Stimulated activated CD4-positive, alpha-beta T cell treated with anti-CD3 and anti-CD28 coated beads, TNF-alpha, amount 100 ng/mL, for 24 hours (primary cell): ENCODE results near the gene BCAS2.

ENCODE experiments used
- DNase-seq, 3 experiments: peaks; one replicate each; pipeline ENCODE4 v3.0.0-alpha.2; 2020; ENCODE audit warnings: low read depth in 3 of 3

Gene BCAS2

GRCh38 chr1:114559356-114559755 is 22.1 kb downstream of the BCAS2 start:
- DNase-seq = no peak

DNA sequence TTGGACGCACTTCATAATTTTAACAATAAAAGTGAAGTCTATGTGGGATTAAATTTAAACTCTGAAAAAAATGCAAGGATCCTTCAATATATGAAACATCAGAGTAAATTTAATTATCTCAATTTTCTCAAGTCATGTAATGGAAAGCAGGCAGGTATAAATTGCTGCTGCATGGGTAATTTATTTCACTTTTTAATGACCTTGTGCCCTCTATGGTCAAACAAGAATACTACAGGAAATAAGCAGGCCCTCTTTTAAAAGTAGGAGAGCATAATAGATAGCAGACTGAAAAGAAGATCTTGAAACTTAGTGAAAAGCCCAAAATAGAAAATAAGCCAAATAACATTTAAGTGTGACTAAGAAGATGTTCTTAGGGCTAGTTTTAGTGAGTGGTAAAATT is 22.9 kb downstream of the BCAS2 start:
- no peak for DNase-seq

DNA sequence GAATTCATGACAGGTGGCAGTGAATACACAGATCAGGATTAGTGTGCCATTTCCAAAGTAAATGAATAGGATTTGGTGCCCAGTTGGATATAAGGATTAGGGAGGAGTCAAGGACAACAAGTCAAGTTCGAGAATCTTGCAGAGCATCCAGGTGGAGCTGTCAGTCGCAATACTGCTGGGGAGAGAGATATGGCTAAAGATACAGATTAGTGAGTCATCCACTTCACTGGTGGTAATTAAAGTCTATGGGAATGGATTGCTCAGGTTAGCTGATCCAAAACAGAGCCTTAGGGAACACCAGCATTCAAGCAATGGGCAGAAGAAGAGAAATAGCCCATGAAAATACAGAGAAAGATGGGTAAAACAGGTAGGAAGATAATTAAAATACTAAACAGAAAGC is 26.8 kb downstream of the BCAS2 start:
- no peak for DNase-seq

DNA sequence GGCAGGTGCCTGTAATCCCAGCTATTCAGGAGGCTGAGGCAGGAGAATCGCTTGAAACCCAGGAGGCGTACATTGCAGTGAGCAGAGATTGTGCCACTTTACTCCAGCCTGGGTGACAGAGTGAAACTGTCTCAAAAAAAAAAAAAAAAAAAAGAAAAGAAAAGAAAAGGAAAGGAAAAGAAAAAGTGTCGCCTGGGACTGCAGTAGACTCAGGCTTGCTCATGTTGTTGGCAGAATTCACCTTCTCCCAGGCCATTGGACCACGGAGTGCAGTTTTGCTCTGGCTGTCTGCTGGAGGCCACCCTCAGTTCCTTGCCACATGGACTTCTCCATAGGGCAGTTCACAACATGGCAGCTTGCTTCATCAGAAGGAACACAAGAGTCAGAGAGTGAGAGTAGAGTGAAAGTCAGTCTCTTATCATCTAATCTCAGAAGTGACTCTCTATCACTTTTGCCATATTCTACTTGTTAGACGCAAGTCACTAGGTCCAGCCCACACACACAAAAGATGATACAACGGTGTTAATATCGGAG is 29.2 kb downstream of the BCAS2 start:
- DNase-seq = no peak

GRCh38 chr1:114551400-114551799 is 30.0 kb downstream of the BCAS2 start:
- DNase-seq = no peak

- DNase-seq = no peak
These were observed 31.1 kb downstream of the BCAS2 start for GRCh38 chr1:114550336-114550735.

GRCh38 chr1:114549137-114549536 is 32.3 kb downstream of the BCAS2 start:
- no peak for DNase-seq

DNA sequence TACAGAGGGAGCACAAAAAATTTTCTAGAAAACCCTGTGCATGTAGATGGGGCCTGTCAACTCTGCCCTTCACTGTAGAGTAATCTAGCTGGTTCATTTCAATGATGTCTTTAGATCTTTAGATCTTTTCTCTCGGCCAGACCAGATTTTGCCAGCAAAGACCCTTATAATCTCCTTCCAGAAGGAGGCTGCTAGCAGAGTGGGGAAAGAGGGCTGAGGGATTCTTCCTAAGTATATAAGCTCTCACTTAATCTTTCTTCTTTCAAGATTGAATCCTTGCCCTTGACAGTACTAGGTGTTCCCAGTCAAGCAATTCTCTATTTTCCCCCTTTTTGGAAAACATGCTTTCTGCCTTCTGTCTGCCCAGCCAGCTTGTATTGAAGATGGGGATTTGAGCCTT is 34.3 kb downstream of the BCAS2 start:
- no peak for DNase-seq

DNA sequence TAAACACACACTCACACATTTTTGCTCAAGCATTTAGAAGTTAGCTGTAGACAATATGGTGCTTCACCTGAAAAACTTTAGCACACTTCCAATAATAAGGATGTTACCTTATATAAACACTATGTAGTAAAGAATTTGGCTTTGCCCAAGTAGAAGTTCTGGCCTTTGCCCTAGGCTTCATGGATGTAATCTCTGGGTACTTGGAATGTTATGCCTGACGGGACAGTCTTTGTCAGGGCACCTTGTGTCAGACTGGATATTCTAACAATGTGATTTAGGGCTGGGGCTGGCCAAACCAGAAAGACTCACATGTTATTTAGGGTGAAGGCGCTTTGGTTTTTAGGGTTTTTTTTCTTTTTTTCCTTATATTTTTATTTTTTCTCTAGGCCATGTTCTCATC is 35.6 kb downstream of the BCAS2 start:
- no peak for DNase-seq

DNA sequence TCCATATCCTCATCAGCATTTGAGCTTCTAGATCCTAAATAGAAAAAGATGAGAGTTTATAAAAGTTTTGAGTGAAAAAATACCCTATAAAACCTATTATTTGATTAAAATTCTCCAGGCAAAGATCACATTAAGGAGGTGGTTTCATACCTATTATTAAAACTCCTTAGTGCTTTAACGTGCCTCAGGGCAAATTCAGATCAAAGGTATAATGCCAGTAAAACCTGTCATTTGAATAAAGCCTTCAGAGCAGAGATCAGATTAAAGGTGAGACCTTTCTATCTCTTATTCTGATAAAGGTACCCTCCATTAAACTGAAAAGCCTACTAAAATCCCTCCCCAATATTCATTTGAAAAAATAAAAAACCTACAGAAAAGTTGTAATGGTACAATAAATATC is 36.1 kb downstream of the BCAS2 start:
- no peak for DNase-seq

- no peak for DNase-seq
These were observed 40.6 kb downstream of the BCAS2 start for GRCh38 chr1:114540821-114541220.

DNA sequence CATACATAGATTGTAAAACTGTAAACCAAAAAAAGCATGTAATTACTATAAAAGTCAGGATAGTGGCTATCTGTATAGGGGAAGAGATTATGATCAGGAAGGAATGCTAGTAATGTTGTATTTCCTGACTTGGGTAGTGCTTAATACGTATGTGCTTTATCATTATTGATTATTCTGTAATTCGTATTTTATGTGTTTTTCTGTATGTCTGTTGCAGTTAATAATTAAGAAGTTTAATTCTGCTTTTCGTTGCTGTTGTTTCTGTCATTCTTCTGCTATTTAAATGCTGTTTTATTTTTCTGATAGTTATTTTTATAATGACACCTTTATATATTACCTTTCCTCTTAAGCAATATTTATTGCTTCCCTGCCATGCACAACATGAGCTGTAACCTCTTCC is 41.1 kb downstream of the BCAS2 start:
- DNase-seq = no peak

DNA sequence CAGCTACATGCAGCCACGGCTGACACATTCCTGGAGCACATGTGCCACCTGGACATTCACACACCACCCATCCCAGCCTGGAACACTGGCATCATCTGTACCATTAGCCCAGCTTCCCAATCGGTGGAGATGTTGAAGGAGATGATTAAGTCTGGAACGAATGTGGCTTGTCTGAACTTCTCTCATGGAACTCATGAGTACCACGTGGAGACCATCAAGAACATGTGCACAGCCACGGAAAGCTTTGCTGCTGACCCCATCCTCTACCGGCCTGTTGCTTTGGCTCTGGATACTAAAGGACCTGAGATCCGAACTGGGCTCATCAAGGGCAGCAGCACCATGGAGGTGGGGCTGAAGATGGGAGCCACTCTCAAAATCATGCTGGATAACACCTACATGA is 45.4 kb downstream of the BCAS2 start:
- DNase-seq = no peak

DNA sequence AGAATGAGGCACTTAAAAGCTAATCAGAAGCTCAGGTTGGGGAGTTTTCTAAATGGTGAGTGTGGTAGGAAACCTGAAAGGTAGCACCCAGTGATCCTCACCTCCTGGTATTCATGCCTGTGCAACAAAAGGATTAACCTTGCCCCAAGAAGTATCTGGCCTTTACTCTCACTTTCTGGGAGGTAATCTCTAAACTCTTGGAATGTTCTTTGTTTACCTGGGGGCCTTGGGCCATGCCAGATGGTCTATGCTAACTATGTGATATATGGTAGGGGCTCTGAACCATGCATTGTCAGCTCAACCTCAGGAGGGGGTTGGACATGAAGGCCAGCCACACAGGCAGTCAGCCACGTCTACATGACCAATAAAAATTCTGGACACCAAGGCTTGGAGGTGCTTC is 46.0 kb downstream of the BCAS2 start:
- DNase-seq = no peak

DNA sequence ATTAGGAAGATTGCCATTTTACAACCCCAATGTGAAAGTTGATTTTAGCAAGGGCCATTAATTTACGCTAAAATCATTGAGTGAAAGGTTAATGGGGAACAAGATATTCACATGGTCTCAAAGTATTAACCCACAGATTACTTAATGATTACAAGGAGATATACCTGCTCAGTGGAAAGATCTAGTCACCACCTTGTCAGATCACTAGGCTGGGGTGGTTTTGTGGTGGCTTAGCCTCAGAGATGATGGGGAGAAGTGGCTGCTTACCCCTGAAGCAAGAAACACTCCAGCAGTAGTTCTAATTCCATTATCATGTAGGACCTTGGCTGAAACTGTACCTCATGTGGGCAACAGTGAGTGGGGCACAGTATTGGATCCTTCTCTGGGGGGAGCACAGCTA is 50.3 kb downstream of the BCAS2 start:
- no peak for DNase-seq

DNA sequence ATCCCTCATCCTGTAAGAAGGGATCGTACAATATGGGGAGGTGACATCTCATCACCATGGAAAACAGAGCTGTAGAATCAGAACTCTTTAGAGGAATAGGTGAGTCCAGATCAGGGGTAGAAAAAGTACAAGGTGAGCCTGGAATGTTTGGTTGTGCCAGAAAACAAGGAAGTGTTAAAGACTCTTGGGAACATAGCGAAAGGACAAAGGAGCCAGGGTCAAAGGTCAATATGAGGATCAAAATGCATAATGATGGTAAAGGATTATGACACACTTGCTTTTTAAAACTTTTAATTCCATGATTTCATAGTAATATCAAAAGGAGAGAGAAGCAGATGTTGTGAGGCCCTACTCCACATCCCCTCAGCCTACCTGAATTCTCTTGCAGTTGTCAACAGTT is 51.2 kb downstream of the BCAS2 start:
- no peak for DNase-seq

- DNase-seq = no peak
These were observed 56.5 kb downstream of the BCAS2 start for GRCh38 chr1:114524944-114525343.

DNA sequence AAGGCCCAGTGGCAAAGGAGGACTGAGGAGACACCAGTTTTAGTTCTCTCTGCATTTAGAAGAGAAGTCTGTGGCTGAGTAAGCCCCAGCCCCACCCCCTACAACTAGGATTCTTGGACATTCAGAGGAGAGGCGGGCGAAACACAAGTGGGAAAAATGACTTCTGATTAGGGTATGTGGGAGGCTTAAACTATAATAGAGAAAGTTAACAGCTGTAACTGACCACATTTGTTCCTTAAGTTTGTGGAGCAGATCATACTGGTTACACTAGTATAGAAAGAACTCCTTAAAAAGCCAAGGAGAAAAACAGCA is 59.2 kb downstream of the BCAS2 start:
- no peak for DNase-seq

GRCh38 chr1:114521396-114522263 is 59.8 kb downstream of the BCAS2 start:
- no peak for DNase-seq
